GM12878 (cell line): ENCODE measurements around the gene RGS6. TPM values are rescaled to one million over a fixed set of nuclear protein-coding genes. Genes with fewer than 3 reads are reported as not detected.

Source experiments
- ATAC-seq: fragments of 200-7000 bp; cut with Tn5 transposase; 3 replicates; pipeline ENCODE4 v1.9.1; 2020; ENCODE audit warnings: mild to moderate bottlenecking, moderate library complexity
- BruUV-seq: library from RNA; stranded (reverse); fragments of 400-500 nt; replicated peaks from 2 replicates; lab custom pipeline; 2021; lab: Mats Ljungman, UMichigan
- CTCF ChIA-PET: fragments of 300-600 bp; sonication (Branson Sonifier 250); formaldehyde crosslinking; extraction: SDS; loops from one replicate; lab custom pipeline; 2021; ENCODE audit warnings: inconsistent platforms; lab: Yijun Ruan, JAX
- POLR2A ChIA-PET: fragments of 350-600 bp; formaldehyde crosslinking; extraction: SDS; loops from one replicate; lab custom pipeline; 2021; ENCODE audit warnings: inconsistent platforms; lab: Charles Lee
- RAD21 ChIA-PET: fragments of 300-600 bp; sonication (Branson Sonifier 250); formaldehyde crosslinking; loops from one replicate; lab custom pipeline; 2023; ENCODE audit warnings: antibody characterized with exemption; ENCODE audit not compliant: unreplicated experiment; lab: Charles Lee
- SMC1A ChIA-PET: fragments of 300-600 bp; sonication (Branson Sonifier 250); formaldehyde crosslinking; loops from one replicate; lab custom pipeline; 2023; ENCODE audit not compliant: unreplicated experiment, uncharacterized antibody; lab: Charles Lee
- DNase-seq: peaks from one replicate; pipeline ENCODE4 v3.0.0-alpha.2; 2011; ENCODE audit warnings: low read depth, low spot score
- FAIRE-seq: peaks from 3 replicates; lab custom pipeline; 2011; peaks lifted over from hg19 to GRCh38; lab: Jason Lieb, UNC
- H2AFZ ChIP-seq: 2 replicates; pipeline ENCODE4 v1.6.0; 2011; ENCODE audit warnings: low read depth, low read length, control low read depth; ENCODE audit not compliant: control insufficient read depth
- H3K27ac ChIP-seq: 2 replicates; pipeline ENCODE4 v1.5.1; 2011; ENCODE audit warnings: control low read depth; ENCODE audit not compliant: control insufficient read depth, insufficient read depth
- H3K27me3 ChIP-seq, 2 experiments: replicated peaks in 1 of 2; 2 replicates each; pipeline versions ENCODE4 v1.6.0 to v1.6.1; 2011; ENCODE audit warnings: low read length in 1 of 2; ENCODE audit not compliant: control insufficient read depth in 2 of 2, insufficient read depth in 2 of 2
- H3K36me3 ChIP-seq, 2 experiments: 2 replicates each; pipeline ENCODE4 v1.5.1; 2011; ENCODE audit warnings: low read length in 1 of 2; ENCODE audit not compliant: control insufficient read depth in 2 of 2, insufficient read depth in 2 of 2
- H3K4me1 ChIP-seq: 2 replicates; pipeline ENCODE4 v1.6.1; 2011; ENCODE audit warnings: mild to moderate bottlenecking, low read length, moderate library complexity, mixed read lengths; ENCODE audit not compliant: control insufficient read depth, insufficient read depth
- H3K4me2 ChIP-seq: 2 replicates; pipeline ENCODE4 v1.6.0; 2011; ENCODE audit warnings: control low read depth; ENCODE audit not compliant: control insufficient read depth, insufficient read depth
- H3K4me3 ChIP-seq: fragments of 200-600 bp; sonication (generic); 2 replicates; pipeline ENCODE4 v1.5.1; 2016
- H3K79me2 ChIP-seq: 2 replicates; pipeline ENCODE4 v1.6.0; 2011; ENCODE audit warnings: low read length; ENCODE audit not compliant: control insufficient read depth, insufficient read depth
- H3K9ac ChIP-seq: 2 replicates; pipeline ENCODE4 v1.8.0; 2011; ENCODE audit warnings: low read length, control low read depth, mixed read lengths; ENCODE audit not compliant: control insufficient read depth, insufficient read depth
- H3K9me3 ChIP-seq: replicated peaks from 3 replicates; pipeline ENCODE4 v1.5.1; 2011; ENCODE audit warnings: mild to moderate bottlenecking, low read length; ENCODE audit not compliant: control insufficient read depth, insufficient read depth
- H4K20me1 ChIP-seq: 2 replicates; pipeline ENCODE4 v1.6.0; 2011; ENCODE audit not compliant: control insufficient read depth, insufficient read depth
- ATF7 ChIP-seq: fragments of 450-650 bp; IDR thresholded peaks from 2 replicates; pipeline ENCODE4 v1.6.1; 2016; ENCODE audit warnings: low read depth, mild to moderate bottlenecking
- BCL3 ChIP-seq: IDR thresholded peaks from 2 replicates; pipeline ENCODE4 v1.6.1; 2011; ENCODE audit warnings: borderline replicate concordance, low read depth, mild to moderate bottlenecking, moderate library complexity, low read length; ENCODE audit not compliant: insufficient read depth, poor library complexity, severe bottlenecking
- CTCF ChIP-seq, 3 experiments: IDR thresholded peaks in 2 of 3; conservative IDR thresholded peaks in 1 of 3; 2 replicates each; pipeline ENCODE4 v1.5.1; 2011; ENCODE audit warnings: low read depth in 3 of 3, low read length in 3 of 3, mild to moderate bottlenecking in 3 of 3, control low read depth in 2 of 3, moderate library complexity in 2 of 3, inconsistent platforms in 1 of 3, mixed read lengths in 1 of 3; ENCODE audit not compliant: control insufficient read depth in 2 of 3, insufficient read depth in 1 of 3; ENCODE audit errors: extremely low read depth in 1 of 3
- E2F4 ChIP-seq: IDR thresholded peaks from 2 replicates; pipeline ENCODE4 v1.6.1; 2012; ENCODE audit warnings: low read depth, low read length, improper control_type of control experiment
- EP300 ChIP-seq, 2 experiments: fragments of 150-350 bp in 1 of 2; IDR thresholded peaks; 2 replicates each; pipeline ENCODE4 v1.6.1; 2011 to 2012; ENCODE audit warnings: low read depth in 2 of 2, low read length in 2 of 2, borderline replicate concordance in 1 of 2, improper control_type of control experiment in 1 of 2, inconsistent platforms in 1 of 2; ENCODE audit not compliant: control insufficient read depth in 1 of 2
- HSF1 ChIP-seq: fragments of 150-350 bp; IDR thresholded peaks from 2 replicates; pipeline ENCODE4 v1.6.1; 2014; ENCODE audit warnings: mild to moderate bottlenecking, low read depth, low read length
- IKZF2 ChIP-seq, 2 experiments: fragments of 450-650 bp; IDR thresholded peaks; 2 replicates each; pipeline ENCODE4 v1.6.1; 2017; ENCODE audit warnings: mild to moderate bottlenecking in 2 of 2, moderate library complexity in 2 of 2
- MYB ChIP-seq: fragments of 150-350 bp; IDR thresholded peaks from 2 replicates; pipeline ENCODE4 v1.6.1; 2014; ENCODE audit warnings: mild to moderate bottlenecking, low read depth, low read length, borderline replicate concordance
- NFIC ChIP-seq: IDR thresholded peaks from 2 replicates; pipeline ENCODE4 v1.6.1; 2012; ENCODE audit warnings: low read depth, mild to moderate bottlenecking, inconsistent platforms, low read length, moderate library complexity
- NR2F1 ChIP-seq: fragments of 450-650 bp; conservative IDR thresholded peaks from 2 replicates; pipeline ENCODE4 v1.6.1; 2017; ENCODE audit warnings: mild to moderate bottlenecking
- PAX5 ChIP-seq: IDR thresholded peaks from 2 replicates; pipeline ENCODE4 v1.6.1; 2011; ENCODE audit warnings: low read depth, low read length, borderline replicate concordance
- PML ChIP-seq: IDR thresholded peaks from 2 replicates; pipeline ENCODE4 v1.6.1; 2012; ENCODE audit warnings: low read length, inconsistent platforms
- RAD51 ChIP-seq: fragments of 450-650 bp; IDR thresholded peaks from 2 replicates; pipeline ENCODE4 v1.6.1; 2016; ENCODE audit warnings: moderate library complexity, mild to moderate bottlenecking, inconsistent platforms
- SPI1 ChIP-seq: IDR thresholded peaks from 2 replicates; pipeline ENCODE4 v1.6.1; 2011; ENCODE audit warnings: low read depth, mild to moderate bottlenecking, low read length, moderate library complexity, borderline replicate concordance; ENCODE audit not compliant: insufficient read depth
- TCF12 ChIP-seq: IDR thresholded peaks from 2 replicates; pipeline ENCODE4 v1.6.1; 2011; ENCODE audit warnings: low read depth, mild to moderate bottlenecking, low read length
- TCF7 ChIP-seq: IDR thresholded peaks from 2 replicates; pipeline ENCODE4 v1.6.1; 2014; ENCODE audit warnings: antibody characterized with exemption, borderline replicate concordance
- ZSCAN29 ChIP-seq: fragments of 450-650 bp; IDR thresholded peaks from 2 replicates; pipeline ENCODE4 v1.6.1; 2017; ENCODE audit warnings: mild to moderate bottlenecking, moderate library complexity
- WGBS: methylation state at CpG from one replicate; pipeline ENCODE4 v1.1.6; 2016; ENCODE audit warnings: low lambda C conversion rate; ENCODE audit not compliant: insufficient replicate concordance, insufficient coverage; ENCODE audit errors: missing lambda C conversion rate; 5-methylcytosine and 5-hydroxymethylcytosine counted together
- in situ Hi-C: fragments of 300-500 bp; cut with MboI; formaldehyde crosslinking; loops from 9 replicates; pipeline ENCODE4 v1.14.3; 2018; ENCODE audit warnings: mixed read lengths
- intact Hi-C: fragments of 100-400 bp; cut with micrococcal nuclease; formaldehyde crosslinking; loops from one replicate; pipeline ENCODE4 v1.14.2; 2022; ENCODE audit not compliant: unreplicated experiment
- polyA plus RNA-seq, 11 experiments: library from polyadenylated mRNA; depleted of rRNA in 4 of 11; unstranded in 6 of 11; stranded (reverse) in 5 of 11; fragments of >200 nt; fragmentation: Nextera tagmentation in 4 of 11; fragmentation: Illumina TruSeq in 1 of 11; extraction: Ambion mirVana in 4 of 11; extraction: Trizol in 1 of 11; gene quantifications; 1 replicate in 1 of 11; 2 replicates in 10 of 11; pipeline versions ENCODE4 v1.2.1 to v1.2.3, GENCODE V29; 2011 to 2016; ENCODE audit warnings: inconsistent platforms in 2 of 11, missing spikeins in 2 of 11, low read depth in 1 of 11
- total RNA-seq, 4 experiments: library from RNA; depleted of rRNA in 3 of 4; stranded (reverse); fragments of >200 nt in 3 of 4; fragmentation: Illumina TruSeq in 1 of 4; extraction: Trizol in 1 of 4; gene quantifications; 2 replicates each; pipeline versions ENCODE4 v1.2.1 to v1.2.3, GENCODE V29; 2013 to 2021

The RGS6 gene
- total and polyA plus RNA-seq, 10 of the 15 experiments (the other 5 are each of a cell fraction or from before 2014, with no cell fraction given): 3.9 to 18.1 (median 12.4) TPM

- H3K4me1 ChIP-seq: no peaks in the 10 kb centered on the region
- H3K4me2 ChIP-seq: no peak overlapping the region
- ChIA-PET POLR2A (no interaction called here), RAD21 (interaction anchor here (0.7 to 3.1 kb wide), 11 partner anchors 21 to 359 kb away, joined by 3 to 11 read pairs (median 3); partner anchors contain the start of gene RGS6), CTCF (interaction anchor here (0.5 to 5.7 kb wide), 16 partner anchors 125 to 1307 kb away, joined by 3 to 31 read pairs (median 3); partner anchors contain the start of gene RGS6), SMC1A (interaction anchor here (0.6 to 2.0 kb wide), 13 partner anchors 8 to 536 kb away, joined by 3 to 5 read pairs (median 4); no protein-coding TSS in a partner anchor)
- H3K9ac ChIP-seq: no peak overlapping the region
- no peak overlapping the region for H3K27ac ChIP-seq
- intact Hi-C loops: loop anchor here (1.0 to 10.0 kb wide), 4 partner anchors 130 to 357 kb away; partner anchors contain the start of gene RGS6
- no peak overlapping the region for H2AFZ ChIP-seq
- H3K36me3 ChIP-seq: no peaks in the 10 kb centered on the region
- peak; percentile 88 for ATAC-seq
- peak; percentile 31 for DNase-seq
- no peaks in the 10 kb centered on the region for H3K9me3 ChIP-seq
- no TSS peak for BruUV-seq
- in situ Hi-C loops: loop anchor here (10.0 kb wide), 1 partner anchor 367 kb away; no protein-coding TSS in a partner anchor
- no peaks in the 10 kb centered on the region for H4K20me1 ChIP-seq
- no peaks in the 10 kb centered on the region for H3K79me2 ChIP-seq
- WGBS: 48% methylated on average over 16 of the region's 16 CpGs
- H3K27me3 ChIP-seq: no peaks in the 10 kb centered on the region
- peak; percentile 49 for FAIRE-seq
- H3K4me3 ChIP-seq: no peak overlapping the region
- TF ChIP-seq PML (no peak), HSF1 (no peak), NFIC (no peak), TCF7 (no peak), MYB (no peak), RAD51 (no peak), TCF12 (no peak), SPI1 (no peak), EP300 (IDR thresholded peaks at IDR 0.05; ENCODE audit: borderline replicate concordance in 1 of 2, control insufficient read depth in 1 of 2, low read depth in 2 of 2, low read length in 2 of 2) (no peak), NR2F1 (no peak), ZSCAN29 (no peak), IKZF2 (IDR thresholded peaks at IDR 0.05) (no peak), ATF7 (no peak), BCL3 (peak; percentile 86), CTCF (IDR thresholded peaks at IDR 0.05 in 2 of 3, conservative IDR thresholded peaks at IDR 0.05 in 1 of 3; ENCODE audit: control insufficient read depth in 2 of 3, extremely low read depth in 1 of 3, insufficient read depth in 1 of 3, low read depth in 3 of 3, low read length in 3 of 3) (peak; percentile 68 to 73 (median 71)), PAX5 (no peak), E2F4 (no peak)
Measured at GRCh38 chr14:72291908-72292688, 359.9 kb downstream of the RGS6 start.
